Right kidney (tissue), 1 donor: Measurements from ENCODE around the gene TTC7B.

Source experiments
- DNase-seq: peaks from one replicate; pipeline ENCODE4 v3.0.0-alpha.2; 2016

The TTC7B gene

GRCh38 chr14:90703841-90704737 lies 112.1 kb downstream of the TTC7B start:
- DNase-seq: no peak

GRCh38 chr14:90700933-90701776 lies 115.1 kb downstream of the TTC7B start:
- DNase-seq: no peak

- DNase-seq: no peak
Measured at GRCh38 chr14:90699016-90699415, 117.2 kb downstream of the TTC7B start.

- peak; percentile 31 for DNase-seq
Measured at GRCh38 chr14:90698379-90698869, 117.8 kb downstream of the TTC7B start.

GRCh38 chr14:90697577-90698206 lies 118.5 kb downstream of the TTC7B start:
- peak; percentile 62 for DNase-seq

GRCh38 chr14:90697132-90697531 lies 119.1 kb downstream of the TTC7B start:
- peak; percentile 21 for DNase-seq

GRCh38 chr14:90696720-90697119 lies 119.5 kb downstream of the TTC7B start:
- peak; percentile 28 for DNase-seq

GRCh38 chr14:90695997-90696660 lies 120.1 kb downstream of the TTC7B start:
- peak; percentile 27 for DNase-seq

- no peak for DNase-seq
Measured at GRCh38 chr14:90693413-90693812, 122.8 kb downstream of the TTC7B start.

- DNase-seq: no peak
Measured at GRCh38 chr14:90692826-90693225, 123.4 kb downstream of the TTC7B start.

- no peak for DNase-seq
Measured at GRCh38 chr14:90692061-90692460, 124.2 kb downstream of the TTC7B start.

- DNase-seq: no peak
Measured at GRCh38 chr14:90691627-90692026, 124.6 kb downstream of the TTC7B start.

- DNase-seq: no peak
Measured at GRCh38 chr14:90687680-90688079, 128.6 kb downstream of the TTC7B start.

- DNase-seq: no peak
Measured at GRCh38 chr14:90682615-90683014, 133.6 kb downstream of the TTC7B start.

GRCh38 chr14:90681929-90682328 lies 134.3 kb downstream of the TTC7B start:
- no peak for DNase-seq

- no peak for DNase-seq
Measured at GRCh38 chr14:90678846-90679362, 137.3 kb downstream of the TTC7B start.

GRCh38 chr14:90678420-90678819 lies 137.8 kb downstream of the TTC7B start:
- no peak for DNase-seq

- DNase-seq: no peak
Measured at GRCh38 chr14:90677484-90678050, 138.7 kb downstream of the TTC7B start.

- no peak for DNase-seq
Measured at GRCh38 chr14:90676912-90677311, 139.3 kb downstream of the TTC7B start.

- DNase-seq: no peak
Measured at GRCh38 chr14:90676356-90676755, 139.9 kb downstream of the TTC7B start.

- no peak for DNase-seq
Measured at GRCh38 chr14:90675399-90675798, 140.8 kb downstream of the TTC7B start.
